HepG2 (cell line): Measurements from ENCODE around the gene PPP1R13B. TPM values are rescaled to one million over a fixed set of nuclear protein-coding genes. Genes with fewer than 3 reads are reported as not detected.
A peak's percentile ranks its signal among the peaks of the same experiment; 100 is the strongest.

ENCODE experiments used
- ATF3 ChIP-seq: sonication (generic); formaldehyde crosslinking; IDR thresholded peaks from 2 replicates; pipeline ENCODE4 v1.4.0; 2020; ENCODE audit warnings: missing genetic modification reagents
- FUBP1 ChIP-seq: sonication (generic); formaldehyde crosslinking; IDR thresholded peaks from 2 replicates; pipeline ENCODE4 v1.5.1; 2020; ENCODE audit warnings: missing genetic modification reagents, mild to moderate bottlenecking, borderline replicate concordance
- HDAC2 ChIP-seq: sonication (generic); formaldehyde crosslinking; IDR thresholded peaks from 2 replicates; pipeline ENCODE4 v1.4.0; 2020; ENCODE audit warnings: missing genetic modification reagents
- MYC ChIP-seq: sonication (generic); formaldehyde crosslinking; IDR thresholded peaks from 2 replicates; pipeline ENCODE4 v1.9.0; 2021; ENCODE audit warnings: missing genetic modification reagents, borderline replicate concordance
- NFAT5 ChIP-seq: sonication (generic); formaldehyde crosslinking; IDR thresholded peaks from 2 replicates; pipeline ENCODE4 v1.4.0; 2020; ENCODE audit warnings: missing genetic modification reagents
- NFATC3 ChIP-seq: sonication (generic); formaldehyde crosslinking; IDR thresholded peaks from 2 replicates; pipeline ENCODE4 v1.5.1; 2020; ENCODE audit warnings: mild to moderate bottlenecking, missing genetic modification reagents
- PAF1 ChIP-seq: IDR thresholded peaks from 2 replicates; pipeline ENCODE4 v1.6.1; 2016; ENCODE audit warnings: missing genetic modification reagents, missing compliant biosample characterization
- PHF21A ChIP-seq: sonication (generic); formaldehyde crosslinking; IDR thresholded peaks from 2 replicates; pipeline ENCODE4 v1.5.0; 2020; ENCODE audit warnings: mild to moderate bottlenecking, missing genetic modification reagents
- TMF1 ChIP-seq: sonication (generic); formaldehyde crosslinking; IDR thresholded peaks from 2 replicates; pipeline ENCODE4 v1.8.1; 2022; ENCODE audit warnings: low read depth, missing genetic modification reagents
- ZNF432 ChIP-seq: sonication (generic); formaldehyde crosslinking; IDR thresholded peaks from 2 replicates; pipeline ENCODE4 v1.5.0; 2020; ENCODE audit warnings: missing genetic modification reagents, mild to moderate bottlenecking, borderline replicate concordance
- ZNF503 ChIP-seq: sonication (generic); formaldehyde crosslinking; IDR thresholded peaks from 2 replicates; pipeline ENCODE4 v1.4.0; 2020; ENCODE audit warnings: missing genetic modification reagents
- ZNF792 ChIP-seq: IDR thresholded peaks from 2 replicates; pipeline ENCODE4 v1.6.1; 2016
- ZNF878 ChIP-seq: sonication (generic); formaldehyde crosslinking; IDR thresholded peaks from 2 replicates; pipeline ENCODE4 v1.8.1; 2023; ENCODE audit warnings: mild to moderate bottlenecking, missing genetic modification reagents, moderate library complexity
- polyA plus RNA-seq, 8 experiments: library from polyadenylated mRNA; depleted of rRNA in 3 of 8; stranded (reverse) in 7 of 8; unstranded in 1 of 8; fragments of >200 nt; fragmentation: Illumina TruSeq in 4 of 8; extraction: Trizol in 4 of 8; gene quantifications; 2 replicates each; pipeline versions ENCODE4 v1.2.1 to v1.2.3, GENCODE V29; 2011 to 2016; ENCODE audit warnings: low read depth in 4 of 8, missing spikeins in 1 of 8, mixed read lengths in 1 of 8; ENCODE audit not compliant: insufficient read depth in 1 of 8
- total RNA-seq, 5 experiments: library from RNA; depleted of rRNA; stranded (reverse); fragments of >200 nt; fragmentation: Illumina TruSeq; extraction: Trizol; gene quantifications; 2 replicates each; pipeline ENCODE4 v1.2.3, GENCODE V29; 2016; ENCODE audit warnings: low read depth in 1 of 5
- TF ChIP-seq, protein P1 (sequence below): IDR thresholded peaks from 2 replicates; pipeline ENCODE4 v1.6.1; 2016; ENCODE audit warnings: missing compliant biosample characterization, missing genetic modification reagents, borderline replicate concordance
- TF ChIP-seq, protein P2 (sequence below): sonication (generic); formaldehyde crosslinking; IDR thresholded peaks from 2 replicates; pipeline ENCODE4 v1.8.0; 2022; ENCODE audit warnings: missing genetic modification reagents, mild to moderate bottlenecking, inconsistent platforms, borderline replicate concordance

The PPP1R13B gene
- total and polyA plus RNA-seq, 2 of the 13 experiments (the other 11 are each of a cell fraction or from before 2014, with no cell fraction given): 4.6 to 9.4 TPM

GRCh38 chr14:103889313-103890051 is 42.1 kb upstream of the PPP1R13B start (continued):
- TF ChIP-seq PHF21A: peak; percentile 75
- TF ChIP-seq HDAC2 (CRISPR knock-in tag): no peak
- TF ChIP-seq ZNF503: no peak
- TF ChIP-seq, protein P1, sequence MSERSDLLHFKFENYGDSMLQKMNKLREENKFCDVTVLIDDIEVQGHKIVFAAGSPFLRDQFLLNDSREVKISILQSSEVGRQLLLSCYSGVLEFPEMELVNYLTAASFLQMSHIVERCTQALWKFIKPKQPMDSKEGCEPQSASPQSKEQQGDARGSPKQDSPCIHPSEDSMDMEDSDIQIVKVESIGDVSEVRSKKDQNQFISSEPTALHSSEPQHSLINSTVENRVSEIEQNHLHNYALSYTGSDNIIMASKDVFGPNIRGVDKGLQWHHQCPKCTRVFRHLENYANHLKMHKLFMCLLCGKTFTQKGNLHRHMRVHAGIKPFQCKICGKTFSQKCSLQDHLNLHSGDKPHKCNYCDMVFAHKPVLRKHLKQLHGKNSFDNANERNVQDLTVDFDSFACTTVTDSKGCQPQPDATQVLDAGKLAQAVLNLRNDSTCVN (CRISPR knock-in tag): no peak
- peak; percentile 72; the same call in 1 of the 2 replicates for TF ChIP-seq MYC (CRISPR knock-in tag)
- TF ChIP-seq NFATC3 (CRISPR knock-in tag): no peak
- TF ChIP-seq, protein P2, sequence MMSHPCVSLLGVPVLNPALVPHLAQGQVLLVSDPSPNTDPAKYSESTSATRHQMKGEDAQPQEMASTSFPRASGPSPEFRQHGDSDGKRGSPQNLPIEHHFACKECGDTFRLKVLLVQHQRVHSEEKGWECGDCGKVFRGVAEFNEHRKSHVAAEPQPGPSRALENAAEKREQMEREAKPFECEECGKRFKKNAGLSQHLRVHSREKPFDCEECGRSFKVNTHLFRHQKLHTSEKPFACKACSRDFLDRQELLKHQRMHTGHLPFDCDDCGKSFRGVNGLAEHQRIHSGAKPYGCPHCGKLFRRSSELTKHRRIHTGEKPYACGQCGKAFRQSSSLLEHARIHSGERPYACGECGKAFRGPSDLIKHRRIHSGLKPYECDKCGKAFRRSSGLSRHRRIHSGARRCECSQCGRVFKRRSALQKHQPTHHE (CRISPR knock-in tag): no peak
- no peak for TF ChIP-seq ZNF432 (CRISPR knock-in tag)
- TF ChIP-seq ZNF878: no peak
- no peak for TF ChIP-seq PAF1
- peak; percentile 26; the same call in 1 of the 2 replicates for TF ChIP-seq ATF3 (CRISPR knock-in tag)
- no peak for TF ChIP-seq TMF1 (CRISPR knock-in tag)
- no peak for TF ChIP-seq NFAT5
- TF ChIP-seq FUBP1 (CRISPR knock-in tag): no peak
- TF ChIP-seq ZNF792 (CRISPR knock-in tag): 0 out of 2 replicates have a peak, but pooled peaks have one; percentile 38
